HG03097 (cell line): ENCODE results near the gene ELOVL5.
"Not testable (repeated sequence)": the region's sequence is repeated elsewhere in the genome, so short reads cannot be mapped to it uniquely, and the experiment has no call there.

Experiments used
- ATAC-seq: cut with Tn5 transposase; IDR thresholded peaks from one replicate; pipeline ENCODE4 v1.9.1; 2021; ENCODE audit not compliant: unreplicated experiment, low FRiP score

The ELOVL5 gene

GRCh38 chr6:53348371-53349208 is at the start of gene ELOVL5:
Gene ELOVL5 (minus strand): TSS chr6:53348950. CDS start chr6:53295699, 53,251 bp downstream.
- ATAC-seq: peak; percentile 65

DNA sequence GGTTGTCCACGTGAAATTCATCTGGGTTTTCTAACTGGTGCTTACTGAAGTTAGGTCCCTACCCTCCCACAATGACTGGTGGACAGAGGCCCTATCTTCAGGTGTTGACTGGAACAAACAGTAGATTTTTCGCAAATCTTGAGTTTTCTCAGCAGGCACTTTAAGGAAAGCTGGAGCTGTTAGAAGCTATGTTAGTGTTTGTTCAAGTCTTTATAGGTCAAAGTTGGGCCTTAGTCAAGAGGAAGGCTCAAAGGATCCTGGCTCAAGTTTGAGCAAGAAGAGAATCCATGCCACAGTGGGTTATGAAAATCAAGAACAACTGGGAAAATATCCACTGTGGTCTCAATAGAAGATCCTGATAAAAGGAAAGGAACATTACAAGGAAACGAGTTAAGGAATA is 48.5 kb upstream of the ELOVL5 start:
- ATAC-seq: no peak

GRCh38 chr6:53395986-53396385 is 47.2 kb upstream of the ELOVL5 start:
- ATAC-seq: no peak

DNA sequence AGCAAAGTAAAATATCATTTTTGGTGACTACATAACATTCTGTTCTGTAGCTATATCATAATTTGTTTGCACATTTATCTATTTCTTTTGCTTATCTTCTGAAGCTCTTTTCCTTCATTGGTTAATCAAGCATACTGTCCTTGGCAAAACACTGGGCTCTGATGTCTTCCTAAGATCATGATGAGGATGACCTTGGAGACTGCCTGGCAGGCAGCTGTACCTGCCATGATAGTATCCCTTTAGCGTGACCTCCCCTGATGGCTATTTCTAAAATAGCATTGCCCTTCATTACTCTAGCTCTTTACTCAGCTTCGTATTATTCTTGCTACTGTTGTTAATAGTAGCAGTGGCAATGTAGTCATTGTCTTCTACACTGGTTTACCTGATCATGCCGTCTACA is 46.0 kb upstream of the ELOVL5 start:
- ATAC-seq: no peak

- no peak for ATAC-seq
Observed at GRCh38 chr6:53391170-53391569, 42.4 kb upstream of the ELOVL5 start.

DNA sequence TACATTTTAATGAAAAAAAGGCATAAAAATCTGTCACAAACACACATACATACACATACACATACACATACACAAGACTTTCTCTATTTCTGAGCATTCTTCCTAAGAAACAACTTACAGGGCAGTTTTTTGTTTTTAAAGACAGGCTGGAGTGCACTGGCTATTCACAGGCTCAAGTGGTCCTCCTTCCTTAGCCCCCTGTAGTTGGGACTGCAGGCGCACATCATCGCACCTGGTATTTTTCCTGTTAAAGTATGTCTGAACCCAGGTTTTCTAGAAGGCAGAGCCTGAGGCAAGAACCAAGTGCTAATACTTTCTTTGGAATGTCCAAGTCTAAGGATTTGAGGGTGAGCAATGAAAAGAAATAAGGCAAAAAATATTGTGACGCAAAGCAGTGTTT is 41.3 kb upstream of the ELOVL5 start:
- ATAC-seq: no peak

- not testable (repeated sequence) for ATAC-seq
Observed at GRCh38 chr6:53388615-53389014, 39.9 kb upstream of the ELOVL5 start.

DNA sequence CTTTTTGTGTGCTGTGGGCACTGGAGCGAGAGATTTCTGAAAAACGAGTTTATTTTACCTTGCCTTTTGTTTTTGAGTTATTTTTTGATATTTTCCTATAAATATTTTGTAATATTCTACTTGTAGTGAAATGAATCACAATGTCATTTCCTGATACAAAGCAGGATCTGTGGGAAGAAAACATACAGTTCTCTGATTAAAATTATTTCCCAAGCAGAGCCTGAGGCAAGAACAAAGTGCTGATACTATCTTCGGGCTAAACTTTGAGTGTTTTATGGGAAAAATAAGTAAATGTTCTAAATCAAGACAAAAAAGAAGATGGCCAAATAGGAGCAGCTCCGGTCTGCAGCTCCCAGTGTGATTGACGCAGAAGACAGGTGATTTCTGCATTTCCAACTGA is 33.7 kb upstream of the ELOVL5 start:
- ATAC-seq: no peak

DNA sequence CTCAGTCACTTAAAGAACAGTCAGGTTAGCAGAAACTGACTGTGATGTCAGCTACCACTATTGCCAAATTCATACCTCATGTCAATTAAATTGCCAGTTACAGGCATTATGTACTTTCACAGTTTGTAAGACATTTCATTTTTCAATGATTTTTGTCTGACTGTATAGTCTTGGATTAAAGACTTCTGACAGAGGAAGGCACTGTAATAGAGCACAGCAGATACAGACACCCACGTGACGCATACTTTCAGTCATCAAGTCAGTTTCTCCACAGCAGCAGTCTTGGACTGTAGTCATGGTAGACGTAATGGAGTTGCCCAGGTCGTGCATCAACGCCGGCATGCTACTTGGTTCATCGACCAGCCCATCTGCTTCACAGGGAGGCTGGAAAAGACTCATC is 29.5 kb upstream of the ELOVL5 start:
- ATAC-seq: no peak

GRCh38 chr6:53377793-53378192 is 29.0 kb upstream of the ELOVL5 start:
- no peak for ATAC-seq

DNA sequence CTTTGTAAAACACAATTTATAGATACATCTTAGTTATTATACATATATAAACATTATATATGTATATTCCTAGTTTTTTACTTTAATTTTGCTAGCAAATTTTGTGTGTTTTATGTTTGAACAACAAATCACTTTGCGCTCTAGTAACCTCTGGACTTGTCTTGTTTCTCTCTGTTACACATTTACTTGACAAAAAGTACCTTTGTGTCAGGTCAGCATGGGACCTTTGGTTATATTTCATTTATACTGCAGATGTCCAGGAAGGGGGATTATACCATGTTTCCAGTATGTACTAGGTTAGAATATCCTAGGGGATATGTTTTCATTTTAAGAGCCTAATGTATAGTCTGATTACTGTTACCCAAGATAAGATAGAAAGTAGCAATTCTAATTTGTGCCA is 28.5 kb upstream of the ELOVL5 start:
- no peak for ATAC-seq

GRCh38 chr6:53376661-53377226 is 28.0 kb upstream of the ELOVL5 start:
- ATAC-seq: no peak

DNA sequence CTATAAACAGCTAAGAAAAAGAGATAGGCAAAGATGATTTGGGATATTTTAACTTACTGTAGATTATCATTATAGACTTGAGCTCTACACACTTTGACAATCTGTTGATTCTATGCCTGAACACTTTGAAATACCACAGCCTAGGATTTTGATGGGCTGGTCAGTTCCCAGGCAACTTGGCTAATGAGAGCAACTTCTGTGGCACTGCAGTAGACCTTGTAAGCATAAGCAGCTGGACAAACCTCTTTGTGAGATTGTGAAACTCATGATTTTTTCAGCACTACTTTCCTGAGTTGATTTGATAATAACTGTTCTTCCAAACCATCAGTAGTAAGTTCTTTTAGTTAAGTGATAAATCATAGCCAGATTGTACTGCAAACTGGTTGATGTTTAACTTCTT is 27.1 kb upstream of the ELOVL5 start:
- ATAC-seq: no peak

DNA sequence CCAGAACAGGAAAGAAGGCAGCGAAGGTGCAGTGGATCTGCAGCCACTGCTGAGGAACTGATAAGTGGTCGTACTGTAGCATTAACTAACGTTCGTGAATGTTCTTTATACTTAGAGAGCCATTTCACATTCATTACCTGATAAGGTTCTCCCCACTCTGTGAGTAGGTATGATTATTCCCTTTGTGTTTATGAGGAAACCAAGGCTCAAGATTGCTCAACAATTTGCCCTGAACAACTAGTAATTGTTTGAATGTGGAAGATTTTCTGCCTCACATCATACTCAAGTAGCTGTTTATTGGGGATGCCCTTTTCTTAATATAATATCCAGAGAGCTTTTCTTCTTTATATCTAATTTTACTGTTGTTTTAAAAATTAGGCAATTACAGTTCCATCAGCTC is 24.9 kb upstream of the ELOVL5 start:
- ATAC-seq: no peak

DNA sequence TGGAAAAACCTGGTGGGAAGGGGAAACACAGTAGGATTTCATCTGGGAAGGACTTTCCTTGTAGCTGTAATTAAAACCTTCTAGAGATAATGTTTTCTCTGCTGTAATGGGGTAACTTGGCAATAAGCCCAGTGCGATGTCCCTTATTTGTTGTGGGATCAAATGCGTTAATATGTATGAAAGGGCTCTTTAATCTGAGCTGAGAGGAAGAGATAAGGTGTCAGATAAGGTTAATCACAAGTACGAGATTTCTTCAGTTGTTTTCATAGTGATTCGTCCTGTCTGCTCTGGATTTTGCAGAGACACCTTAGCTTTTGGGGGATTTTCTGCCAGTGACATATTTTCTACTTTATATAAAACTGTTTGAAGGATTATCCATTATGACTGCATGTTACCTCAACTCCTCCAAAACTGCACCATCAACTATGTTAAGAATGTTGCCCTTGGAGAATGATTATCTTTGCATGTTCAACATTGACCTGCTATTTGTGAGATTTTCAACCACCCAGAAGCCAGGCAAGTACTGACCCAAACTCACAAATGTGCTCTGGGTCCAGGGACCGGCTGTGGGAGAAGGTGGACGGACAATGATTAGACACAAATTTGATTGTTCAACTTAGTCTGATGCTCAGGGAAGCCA is 21.2 kb upstream of the ELOVL5 start:
- ATAC-seq: no peak

GRCh38 chr6:53369051-53369450 is 20.3 kb upstream of the ELOVL5 start:
- no peak for ATAC-seq

DNA sequence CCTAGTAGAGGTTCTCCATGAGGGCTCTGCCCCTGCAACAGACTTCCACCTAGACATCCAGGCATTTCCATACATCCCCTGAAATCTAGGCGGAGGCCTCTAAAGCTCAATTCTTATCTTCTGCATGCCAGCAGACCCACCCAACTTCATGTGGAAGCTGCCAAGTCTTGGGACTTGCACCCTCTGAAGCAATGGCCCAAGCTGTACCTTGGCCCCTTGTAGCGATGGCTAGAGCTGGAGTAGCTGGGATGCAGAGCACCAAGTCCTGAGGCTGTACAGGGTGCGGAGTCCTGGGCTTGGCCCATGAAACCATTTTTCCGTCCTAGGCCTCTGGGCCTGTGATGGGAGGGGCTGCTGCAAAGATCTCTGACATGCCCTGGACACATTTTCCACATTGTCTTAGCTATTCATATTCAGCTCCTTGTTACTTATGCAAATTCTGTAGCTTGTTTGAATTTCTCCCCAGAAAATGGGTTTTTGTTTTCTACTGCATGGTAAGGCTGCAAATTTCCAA is 17.4 kb upstream of the ELOVL5 start:
- no peak for ATAC-seq

DNA sequence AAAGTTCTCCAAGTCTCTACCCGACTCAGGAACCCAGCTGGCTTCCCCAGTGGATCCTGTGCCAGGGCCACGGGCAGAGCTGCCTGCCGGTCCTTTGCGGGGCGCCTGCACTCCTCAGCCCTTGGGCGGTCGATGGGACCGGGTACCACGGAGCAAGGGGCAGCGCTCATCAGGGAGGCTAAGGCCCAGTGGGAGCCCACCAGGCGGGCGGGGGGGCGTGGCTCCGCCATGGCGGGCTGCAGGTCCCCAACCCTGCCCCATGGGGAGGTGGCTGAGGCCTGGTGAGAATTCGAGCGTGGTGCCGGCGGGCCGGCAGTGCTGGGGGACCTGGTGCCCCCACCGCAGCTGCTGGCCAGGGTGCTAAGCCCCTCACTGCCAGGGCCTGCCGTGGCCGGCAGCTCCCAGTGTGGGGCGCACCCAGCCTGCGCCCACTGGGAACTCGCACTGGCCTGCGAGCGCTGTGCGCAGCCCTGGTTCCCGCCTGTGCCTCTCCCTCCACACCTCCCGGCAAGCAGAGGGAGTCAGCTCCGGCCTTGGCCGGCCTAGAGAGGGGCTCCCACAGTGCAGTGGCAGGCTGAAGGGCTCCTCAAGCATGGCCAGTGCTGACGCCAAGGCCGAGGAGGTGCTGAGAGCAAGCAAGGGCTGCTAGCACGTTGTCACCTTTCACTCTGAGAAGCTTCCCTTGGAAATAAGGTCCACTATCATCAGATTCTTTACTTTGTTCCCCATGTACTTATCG is 14.8 kb upstream of the ELOVL5 start:
- no peak for ATAC-seq

- ATAC-seq: no peak
Observed at GRCh38 chr6:53361549-53362031, 12.8 kb upstream of the ELOVL5 start.

DNA sequence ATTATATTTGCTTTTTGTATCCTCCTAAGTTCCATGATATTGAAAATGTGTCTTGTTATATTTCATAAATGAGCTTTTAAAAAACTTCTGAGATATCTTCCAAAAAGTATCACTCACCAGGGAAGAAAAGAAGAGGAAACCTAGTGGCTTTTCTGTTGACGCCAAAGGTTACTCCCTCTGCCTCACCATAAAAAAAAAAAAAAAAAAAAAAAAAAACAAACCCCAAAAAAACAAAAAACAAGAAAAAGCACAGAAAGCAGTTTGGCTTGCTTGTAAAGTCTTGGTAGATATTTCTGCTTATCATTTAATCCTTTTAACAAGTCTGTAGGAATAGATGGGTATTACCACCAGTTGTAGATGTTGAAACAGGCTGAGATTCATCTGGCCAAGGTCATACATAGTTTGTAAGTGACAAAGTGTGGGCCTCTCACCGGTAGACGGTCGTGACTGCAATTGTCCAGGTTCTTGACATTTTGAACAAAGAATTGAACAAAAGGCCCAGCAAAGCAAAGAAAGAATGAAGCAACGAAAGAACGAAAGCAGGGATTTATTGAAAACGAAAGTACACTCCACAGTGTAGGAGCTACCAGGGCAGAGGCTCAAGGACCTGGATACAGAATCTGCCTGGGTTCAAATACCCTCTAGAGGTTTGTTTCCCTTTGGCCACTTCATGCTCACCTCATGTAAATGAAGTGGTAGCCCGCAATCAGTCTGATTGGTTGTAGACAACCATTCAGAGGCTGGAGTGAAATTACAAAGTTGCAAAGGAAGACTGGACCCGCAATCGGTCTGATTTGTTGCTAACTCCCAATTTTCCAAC is 11.6 kb upstream of the ELOVL5 start:
- ATAC-seq: no peak
